ENCODE results near the gene AGTR1.
"Not testable (repeated sequence)": the region's sequence is repeated elsewhere in the genome, so short reads cannot be mapped to it uniquely, and the experiment has no call there.

The AGTR1 gene

GRCh38 chr3:148757238-148758215, 59.8 kb downstream of the AGTR1 start:
- no peak overlapping the region for H3K4me3 ChIP-seq (ENCODE audit: low read depth, low read length)

GRCh38 chr3:148758303-148758884, 60.7 kb downstream of the AGTR1 start:
- no peak overlapping the region for H3K4me3 ChIP-seq (ENCODE audit: low read depth, low read length)

- H3K4me3 ChIP-seq (ENCODE audit: low read depth, low read length): no peak overlapping the region
These were observed 61.7 kb downstream of the AGTR1 start for GRCh38 chr3:148759430-148759829.

DNA sequence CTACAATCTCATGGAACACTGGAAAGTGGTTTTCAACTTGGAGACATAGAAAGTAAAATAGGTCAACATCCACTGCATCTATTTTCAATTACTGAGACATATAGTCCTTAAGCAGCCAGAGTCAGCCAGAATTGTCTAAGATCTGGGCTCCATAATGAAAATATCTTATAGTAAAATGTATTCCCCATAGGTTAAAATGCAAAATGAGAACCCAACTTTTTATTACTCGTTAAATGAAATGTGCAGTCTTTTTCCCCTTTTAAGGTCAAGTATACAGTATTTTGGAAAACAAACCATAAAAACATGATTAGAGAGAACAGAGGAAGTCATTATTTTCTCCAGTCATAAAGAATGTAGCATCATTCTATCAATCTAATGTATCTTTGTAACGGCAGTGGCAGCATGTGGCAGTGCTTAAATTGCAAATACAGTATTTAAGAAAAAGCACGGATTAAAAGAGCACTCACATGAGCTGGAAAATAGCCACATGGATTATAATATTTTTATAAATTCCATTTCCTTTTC, 65.5 kb downstream of the AGTR1 start:
- no peak overlapping the region for H3K4me3 ChIP-seq (ENCODE audit: low read depth, low read length)

GRCh38 chr3:148763986-148764935, 66.6 kb downstream of the AGTR1 start:
- no peak overlapping the region for H3K4me3 ChIP-seq (ENCODE audit: low read depth, low read length)

DNA sequence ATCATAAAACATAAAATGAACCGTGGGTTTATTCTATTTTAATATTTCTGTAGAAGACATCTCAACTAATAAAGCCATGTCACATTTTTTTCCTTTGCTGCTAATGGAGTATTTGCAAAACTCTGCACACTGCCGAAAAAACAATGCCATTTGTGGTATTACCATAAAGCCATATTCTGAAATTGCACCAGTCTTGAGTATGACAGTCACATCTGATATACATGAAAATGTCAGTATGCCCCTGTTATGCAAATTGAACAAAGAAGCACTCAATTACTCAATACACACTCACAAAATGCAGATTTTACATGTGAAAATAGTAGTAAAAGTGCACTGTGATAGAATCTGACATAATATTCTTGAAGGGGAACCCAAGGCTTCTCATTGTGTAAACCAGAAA, 74.7 kb downstream of the AGTR1 start:
- no peak overlapping the region for H3K4me3 ChIP-seq (ENCODE audit: low read depth, low read length)

GRCh38 chr3:148772835-148773234, 75.1 kb downstream of the AGTR1 start:
- H3K4me3 ChIP-seq (ENCODE audit: low read depth, low read length): no peak overlapping the region

GRCh38 chr3:148773805-148774204, 76.1 kb downstream of the AGTR1 start:
- no peak overlapping the region for H3K4me3 ChIP-seq (ENCODE audit: low read depth, low read length)

DNA sequence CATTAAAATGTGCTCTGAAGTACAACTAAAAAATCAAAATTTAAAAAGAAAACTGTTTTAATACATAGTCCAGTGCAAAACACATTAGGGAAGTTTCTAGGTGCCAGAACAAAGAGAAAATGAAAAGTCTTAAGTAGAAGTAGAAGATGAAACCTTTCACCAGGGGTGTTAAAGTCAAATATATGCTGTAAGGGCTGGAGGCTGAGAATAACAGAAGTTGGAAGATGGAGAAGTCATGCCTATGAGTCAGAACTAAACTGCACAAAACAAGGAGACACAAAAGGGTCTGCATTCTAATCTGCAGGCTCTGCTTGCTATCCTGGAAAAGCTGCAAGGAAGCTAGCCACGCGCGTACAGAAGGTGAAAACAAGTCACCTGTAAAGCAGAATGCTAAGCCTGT, 81.2 kb downstream of the AGTR1 start:
- H3K4me3 ChIP-seq (ENCODE audit: low read depth, low read length): no peak overlapping the region

GRCh38 chr3:148785026-148785425, 87.3 kb downstream of the AGTR1 start:
- H3K4me3 ChIP-seq (ENCODE audit: low read depth, low read length): not testable (repeated sequence)

GRCh38 chr3:148786159-148786558, 88.5 kb downstream of the AGTR1 start:
- not testable (repeated sequence) for H3K4me3 ChIP-seq (ENCODE audit: low read depth, low read length)

- H3K4me3 ChIP-seq (ENCODE audit: low read depth, low read length): no peak overlapping the region
These were observed 91.4 kb downstream of the AGTR1 start for GRCh38 chr3:148789146-148789545.

- no peak overlapping the region for H3K4me3 ChIP-seq (ENCODE audit: low read depth, low read length)
These were observed 92.2 kb downstream of the AGTR1 start for GRCh38 chr3:148789906-148790305.

GRCh38 chr3:148790370-148790769, 92.7 kb downstream of the AGTR1 start:
- no peak overlapping the region for H3K4me3 ChIP-seq (ENCODE audit: low read depth, low read length)

DNA sequence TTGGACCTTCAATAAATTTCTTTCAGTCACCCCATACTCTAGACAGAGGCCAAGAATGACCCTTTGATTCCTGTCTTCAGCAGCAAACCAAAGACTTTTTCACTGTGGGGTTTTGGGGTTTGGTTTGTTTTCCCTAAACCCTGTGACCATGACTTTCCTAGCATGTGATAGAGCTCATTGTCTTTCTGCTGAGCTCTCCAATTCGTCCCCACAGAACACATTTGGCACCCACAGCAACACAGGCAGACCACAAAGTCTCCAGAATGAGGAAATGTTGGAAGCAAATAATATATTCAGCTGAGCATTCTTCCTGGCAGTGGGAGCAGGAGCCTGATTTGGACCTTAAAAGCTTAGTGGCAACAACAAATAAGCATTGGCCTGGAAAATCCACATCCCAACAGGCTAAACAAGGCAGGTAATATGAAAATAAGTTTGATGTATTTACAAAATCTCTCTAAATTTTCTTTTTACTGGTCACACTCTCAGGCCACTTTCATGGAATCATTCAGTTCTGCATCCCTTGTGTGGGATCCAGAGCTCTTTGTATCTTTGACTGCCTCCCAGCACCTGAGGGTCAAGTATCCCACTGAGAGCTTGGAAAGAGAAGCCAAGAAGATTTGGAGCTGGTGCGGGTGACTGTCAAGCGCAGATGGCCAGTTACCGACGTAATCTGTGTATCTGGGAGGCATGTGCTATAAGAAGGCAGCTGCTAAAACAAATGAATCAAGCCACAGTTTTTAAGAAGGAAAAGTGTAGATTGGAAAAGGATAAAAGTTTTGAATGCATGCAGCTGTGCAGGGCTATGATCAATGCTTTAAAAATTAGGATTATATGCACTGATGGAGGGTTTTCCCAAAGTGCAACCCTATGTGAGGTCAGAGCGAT, 93.4 kb downstream of the AGTR1 start:
- H3K4me3 ChIP-seq (ENCODE audit: low read depth, low read length): no peak overlapping the region

DNA sequence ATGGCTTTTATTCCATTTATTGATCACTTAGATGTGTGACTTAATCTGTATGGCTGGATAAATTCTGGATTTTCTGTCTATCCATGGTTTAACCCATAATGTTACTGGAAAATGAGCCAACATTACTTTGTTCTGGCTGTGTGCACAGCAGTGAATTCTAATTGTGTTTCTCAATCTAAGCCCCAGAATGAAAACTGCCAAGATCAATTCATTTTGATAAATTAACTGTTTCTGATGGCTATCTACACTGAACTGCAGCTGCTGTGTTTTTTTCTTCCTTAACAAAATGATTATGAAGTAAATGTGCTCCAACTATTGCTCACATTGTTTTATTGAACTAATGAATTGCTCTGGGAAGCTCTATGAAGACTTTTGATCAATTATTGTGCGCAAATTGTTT, 94.2 kb downstream of the AGTR1 start:
- H3K4me3 ChIP-seq (ENCODE audit: low read depth, low read length): no peak overlapping the region

DNA sequence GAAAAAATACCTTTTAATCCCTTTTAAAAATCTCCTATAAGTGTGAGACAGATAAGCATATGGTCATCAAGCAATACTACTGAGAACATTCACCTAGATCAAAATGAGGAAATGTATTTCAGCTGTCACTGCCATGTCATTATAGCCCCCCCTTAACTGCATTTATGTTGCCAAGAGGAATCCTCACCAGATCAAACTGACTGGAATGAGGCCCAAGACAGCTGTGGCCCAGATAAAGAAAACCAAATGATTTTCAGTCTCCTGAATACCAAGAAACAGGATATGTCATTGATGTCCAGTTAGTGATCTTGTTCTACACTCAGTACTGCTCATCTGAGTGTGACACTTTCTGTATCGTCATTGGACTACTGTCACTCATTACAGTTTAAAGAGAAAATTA, 94.8 kb downstream of the AGTR1 start:
- no peak overlapping the region for H3K4me3 ChIP-seq (ENCODE audit: low read depth, low read length)
